Uterine smooth muscle cell (primary cell): ENCODE data around the gene ASCC2. TPM values are rescaled to one million over a fixed set of nuclear protein-coding genes. Genes with fewer than 3 reads are reported as not detected.

Source experiments
- total RNA-seq: library from RNA; depleted of rRNA; stranded (reverse); fragments of >200 nt; gene quantifications from 2 replicates; pipeline ENCODE4 v1.2.3, GENCODE V29; 2014

The ASCC2 gene, protein sequence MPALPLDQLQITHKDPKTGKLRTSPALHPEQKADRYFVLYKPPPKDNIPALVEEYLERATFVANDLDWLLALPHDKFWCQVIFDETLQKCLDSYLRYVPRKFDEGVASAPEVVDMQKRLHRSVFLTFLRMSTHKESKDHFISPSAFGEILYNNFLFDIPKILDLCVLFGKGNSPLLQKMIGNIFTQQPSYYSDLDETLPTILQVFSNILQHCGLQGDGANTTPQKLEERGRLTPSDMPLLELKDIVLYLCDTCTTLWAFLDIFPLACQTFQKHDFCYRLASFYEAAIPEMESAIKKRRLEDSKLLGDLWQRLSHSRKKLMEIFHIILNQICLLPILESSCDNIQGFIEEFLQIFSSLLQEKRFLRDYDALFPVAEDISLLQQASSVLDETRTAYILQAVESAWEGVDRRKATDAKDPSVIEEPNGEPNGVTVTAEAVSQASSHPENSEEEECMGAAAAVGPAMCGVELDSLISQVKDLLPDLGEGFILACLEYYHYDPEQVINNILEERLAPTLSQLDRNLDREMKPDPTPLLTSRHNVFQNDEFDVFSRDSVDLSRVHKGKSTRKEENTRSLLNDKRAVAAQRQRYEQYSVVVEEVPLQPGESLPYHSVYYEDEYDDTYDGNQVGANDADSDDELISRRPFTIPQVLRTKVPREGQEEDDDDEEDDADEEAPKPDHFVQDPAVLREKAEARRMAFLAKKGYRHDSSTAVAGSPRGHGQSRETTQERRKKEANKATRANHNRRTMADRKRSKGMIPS
- 18.1 and 21.2 TPM in 2 replicates for total RNA-seq

DNA sequence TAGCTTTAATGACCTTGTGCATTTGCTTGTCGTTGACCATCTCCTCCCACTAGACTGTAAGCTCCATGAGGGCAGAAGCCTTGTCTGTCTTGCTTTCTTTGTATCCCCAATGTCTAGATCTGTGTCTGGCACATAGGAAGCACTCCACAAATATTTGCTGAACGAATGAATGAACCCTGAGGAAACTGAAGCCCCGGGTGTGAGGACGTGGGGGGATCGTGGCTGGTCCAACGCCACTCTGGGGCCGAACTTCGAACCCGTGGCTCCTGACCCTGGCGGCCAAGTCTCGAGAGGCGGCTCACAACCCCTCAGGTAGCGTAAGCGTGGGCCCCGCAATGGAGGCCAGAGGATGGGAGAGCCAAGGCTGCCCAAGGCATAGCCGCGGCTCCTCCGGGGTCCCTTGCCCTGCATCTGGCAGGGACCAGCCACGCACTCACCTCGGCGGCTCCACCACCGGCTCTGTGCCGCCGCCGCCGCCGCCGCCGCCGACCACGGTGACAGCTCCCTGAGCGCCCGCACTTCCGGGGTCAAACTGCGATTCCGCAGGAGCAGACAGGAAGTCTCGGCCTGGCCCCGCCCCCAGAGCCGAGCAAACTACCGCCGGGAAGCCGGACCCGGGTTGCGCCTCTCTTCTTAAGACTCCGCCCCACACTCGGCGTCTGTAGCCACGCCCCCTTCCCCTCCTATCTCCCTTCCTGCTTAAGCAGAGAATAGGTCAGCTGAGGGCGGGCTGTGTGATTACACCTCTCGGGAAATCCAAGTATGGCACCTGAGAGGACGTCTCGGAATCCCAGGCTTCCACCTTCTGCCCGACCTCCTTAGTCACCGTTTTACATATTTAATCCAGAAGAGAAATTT lies at the start of gene ASCC2:
ASCC2 (minus strand) TSS at position 534 of the 858 bp plus-strand sequence. CDS start 5,949 bp downstream, outside the sequence.

DNA sequence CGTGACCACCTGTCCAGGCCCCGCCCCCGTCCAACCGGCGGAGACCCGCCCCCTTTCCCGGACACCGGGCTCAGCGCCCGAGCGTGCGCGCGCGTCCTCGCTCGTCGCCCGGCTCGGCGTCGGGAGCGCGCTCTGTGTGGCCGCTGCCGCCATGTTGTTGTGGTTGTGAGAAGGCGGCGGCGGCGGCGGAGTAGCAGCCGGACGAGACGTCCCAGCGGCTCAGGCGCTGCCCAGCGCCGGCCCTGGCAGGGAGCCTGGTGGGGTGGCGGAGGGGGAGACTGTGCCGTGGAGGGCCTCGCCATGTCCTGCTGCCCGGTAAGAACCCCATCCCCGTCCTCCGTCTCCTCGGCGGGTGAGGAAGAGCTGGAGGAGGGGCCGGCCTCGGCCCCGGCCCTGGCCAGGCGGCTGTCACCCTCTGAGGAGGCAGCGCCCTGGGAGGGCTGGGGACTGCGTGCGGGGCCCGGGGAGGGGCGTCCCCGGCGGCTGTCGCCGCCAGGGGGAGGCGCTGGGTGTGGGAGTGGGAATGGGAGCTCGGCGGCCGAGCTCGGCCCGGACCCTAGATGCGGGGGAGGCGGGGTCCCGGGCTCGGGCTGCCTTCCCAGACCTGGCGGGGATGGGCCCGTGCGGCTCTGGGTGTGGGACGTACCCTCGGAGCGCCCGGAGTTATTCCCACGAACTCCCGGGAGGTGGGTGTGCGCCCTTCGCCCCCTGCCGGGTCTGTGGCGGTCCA lies 45.1 kb upstream of the ASCC2 start, which contains the start of gene MTMR3:
MTMR3 (plus strand) TSS at position 130 of the 730 bp plus-strand sequence. CDS start 87,886 bp downstream, outside the sequence.

DNA sequence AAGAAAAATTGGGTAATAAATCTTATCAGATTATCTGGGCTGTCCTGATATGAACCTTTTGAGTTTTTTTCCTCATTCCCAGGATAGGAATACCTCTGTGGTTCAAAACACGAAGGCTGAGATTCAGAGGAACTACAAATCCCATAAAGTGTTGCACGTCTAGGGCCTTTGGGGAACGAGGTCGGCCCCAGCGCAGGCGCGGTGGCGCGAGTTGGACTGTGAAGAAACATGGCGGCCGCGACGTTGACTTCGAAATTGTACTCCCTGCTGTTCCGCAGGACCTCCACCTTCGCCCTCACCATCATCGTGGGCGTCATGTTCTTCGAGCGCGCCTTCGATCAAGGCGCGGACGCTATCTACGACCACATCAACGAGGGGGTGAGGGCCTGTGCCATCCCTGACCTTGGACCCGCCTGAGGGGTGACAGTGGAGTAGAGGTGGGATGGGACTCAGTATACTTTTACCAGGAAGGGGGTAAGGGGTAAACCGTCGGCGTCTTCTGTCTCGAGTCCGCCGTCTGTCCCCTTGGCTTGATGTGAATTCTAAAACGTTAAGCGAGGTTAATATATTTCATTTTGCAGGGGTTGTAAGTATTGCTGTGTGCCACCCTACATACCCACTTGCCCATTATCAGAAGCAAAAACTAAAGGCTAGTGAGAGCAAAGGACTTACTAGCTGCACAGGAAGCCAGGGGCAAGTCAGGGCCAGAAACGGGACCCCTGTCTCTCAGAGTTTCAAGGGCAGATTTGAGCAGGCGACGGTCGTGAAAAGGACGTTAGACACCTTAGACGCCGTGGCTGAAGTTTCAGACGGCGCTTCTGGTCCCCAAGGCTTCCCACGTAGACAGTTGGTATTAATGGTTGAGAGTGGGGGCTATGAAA lies 70.7 kb downstream of the ASCC2 start, which contains the start of gene UQCR10:
UQCR10 (plus strand) TSS at position 199 of the 881 bp plus-strand sequence; CDS start at position 229, 30 bp downstream.

DNA sequence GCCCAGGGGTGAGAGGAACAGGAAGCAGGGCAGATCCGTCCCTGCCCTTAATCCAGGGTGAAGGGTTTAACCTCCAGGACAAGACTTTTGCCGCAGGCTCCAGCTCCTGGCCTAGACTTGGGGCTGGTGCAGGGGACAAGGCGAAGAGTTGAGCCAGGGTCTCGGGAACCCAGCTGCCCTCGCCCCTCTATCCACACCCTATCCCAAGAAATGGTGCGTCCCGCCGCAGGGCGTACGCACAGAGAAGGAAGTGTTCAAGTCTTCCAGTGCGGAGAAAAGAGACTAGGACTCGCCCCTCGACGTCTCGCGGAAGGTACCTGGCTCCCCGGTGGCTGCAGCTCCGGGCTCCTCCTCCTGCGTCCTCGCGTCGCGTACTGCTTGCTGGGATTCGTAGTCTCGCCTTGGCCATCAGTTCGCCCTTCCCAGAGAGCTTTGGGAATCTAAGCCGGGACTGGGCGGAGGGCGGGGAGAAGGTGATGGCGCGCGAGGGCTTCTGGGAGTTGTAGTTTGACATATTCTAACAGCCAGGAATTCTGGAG lies 71.4 kb downstream of the ASCC2 start, which contains the start of gene ZMAT5:
ZMAT5 (minus strand) TSS at position 376 of the 539 bp plus-strand sequence. CDS start 18,463 bp downstream, outside the sequence.

Other genes with a start within 250 kb of the ASCC2 start
- gene NF2, start 234.6 kb downstream of the ASCC2 start, total RNA-seq: 81.1 and 83.1 TPM in 2 replicates
- gene CABP7, start 118.3 kb downstream of the ASCC2 start, total RNA-seq: not detected in 2 replicates
- 22.8 and 24.0 TPM in 2 replicates for gene ZMAT5, start 71.3 kb downstream of the ASCC2 start, total RNA-seq
- 61.1 and 76.6 TPM in 2 replicates for gene UQCR10, start 70.9 kb downstream of the ASCC2 start, total RNA-seq
- gene MTMR3, start 44.9 kb upstream of the ASCC2 start, total RNA-seq: 29.9 and 42.4 TPM in 2 replicates
- gene HORMAD2, start 242.2 kb upstream of the ASCC2 start, total RNA-seq: not detected in 2 replicates